ENCODE measurements around the gene HP.

The HP gene

GRCh38 chr16:72025404-72026114 lies 28.7 kb upstream of the HP start:
- Histone ChIP-seq H3K27me3 (ENCODE audit: insufficient read depth, poor library complexity, severe bottlenecking) (no peaks in the 10 kb centered on the region), H3K27ac (replicated peaks) (no peak overlapping the region), H3K4me3 (replicated peaks; ENCODE audit: insufficient read depth, low read length) (no peak overlapping the region)
- no peak for DNase-seq (ENCODE audit: low read depth in 1 of 2, low spot score in 1 of 2)
- TF ChIP-seq SPI1 (IDR thresholded peaks at IDR 0.05; ENCODE audit: borderline replicate concordance, low read depth) (no peak), REST (IDR thresholded peaks at IDR 0.05; ENCODE audit: insufficient replicate concordance, low read depth) (no peak), POLR2AphosphoS5 (IDR thresholded peaks at IDR 0.05; ENCODE audit: low read depth) (no peak), GABPA (IDR thresholded peaks at IDR 0.05; ENCODE audit: low read depth) (no peak)
- TF ChIP-seq, protein P1, sequence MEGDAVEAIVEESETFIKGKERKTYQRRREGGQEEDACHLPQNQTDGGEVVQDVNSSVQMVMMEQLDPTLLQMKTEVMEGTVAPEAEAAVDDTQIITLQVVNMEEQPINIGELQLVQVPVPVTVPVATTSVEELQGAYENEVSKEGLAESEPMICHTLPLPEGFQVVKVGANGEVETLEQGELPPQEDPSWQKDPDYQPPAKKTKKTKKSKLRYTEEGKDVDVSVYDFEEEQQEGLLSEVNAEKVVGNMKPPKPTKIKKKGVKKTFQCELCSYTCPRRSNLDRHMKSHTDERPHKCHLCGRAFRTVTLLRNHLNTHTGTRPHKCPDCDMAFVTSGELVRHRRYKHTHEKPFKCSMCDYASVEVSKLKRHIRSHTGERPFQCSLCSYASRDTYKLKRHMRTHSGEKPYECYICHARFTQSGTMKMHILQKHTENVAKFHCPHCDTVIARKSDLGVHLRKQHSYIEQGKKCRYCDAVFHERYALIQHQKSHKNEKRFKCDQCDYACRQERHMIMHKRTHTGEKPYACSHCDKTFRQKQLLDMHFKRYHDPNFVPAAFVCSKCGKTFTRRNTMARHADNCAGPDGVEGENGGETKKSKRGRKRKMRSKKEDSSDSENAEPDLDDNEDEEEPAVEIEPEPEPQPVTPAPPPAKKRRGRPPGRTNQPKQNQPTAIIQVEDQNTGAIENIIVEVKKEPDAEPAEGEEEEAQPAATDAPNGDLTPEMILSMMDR (IDR thresholded peaks at IDR 0.05; ENCODE audit: insufficient read depth, low read length): no peak

DNA sequence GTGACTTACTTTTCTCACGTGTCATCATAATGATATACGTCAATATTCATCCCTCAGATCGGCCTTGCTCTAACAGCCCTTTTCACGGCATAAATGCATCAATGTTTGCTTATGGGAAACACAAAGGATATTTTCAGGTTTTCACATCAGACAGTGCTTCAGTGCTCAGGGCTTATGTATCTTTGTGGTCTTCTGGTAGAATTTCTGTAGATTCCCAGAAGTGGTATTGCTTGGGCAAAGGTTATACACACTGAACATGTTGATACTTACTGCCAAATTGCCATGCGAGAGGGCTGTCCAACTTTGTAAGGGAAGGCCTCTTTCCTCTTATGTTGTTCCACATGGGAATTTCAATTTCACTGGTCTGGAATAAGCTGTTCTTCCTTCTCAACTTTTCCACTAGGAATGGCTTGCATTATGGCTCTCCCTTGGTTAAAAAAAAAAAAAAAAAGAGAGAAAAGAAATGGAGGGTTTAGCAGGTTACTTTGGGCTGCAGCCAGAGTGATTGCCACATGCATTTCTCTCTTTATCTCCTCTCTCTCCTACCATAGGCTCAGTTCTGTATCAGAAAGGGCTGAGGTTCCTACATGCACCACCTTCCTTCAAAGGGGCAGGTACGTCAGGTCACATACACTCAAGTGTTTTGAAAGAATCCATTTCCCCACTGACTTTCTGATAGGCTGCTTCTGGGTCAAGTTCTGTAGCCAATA lies 26.5 kb upstream of the HP start:
- Histone ChIP-seq H3K27ac (replicated peaks) (no peak overlapping the region), H3K27me3 (ENCODE audit: insufficient read depth, poor library complexity, severe bottlenecking) (no peaks in the 10 kb centered on the region), H3K4me3 (replicated peaks; ENCODE audit: insufficient read depth, low read length) (no peak overlapping the region)
- no peak for DNase-seq (ENCODE audit: low read depth in 1 of 2, low spot score in 1 of 2)
- TF ChIP-seq GABPA (IDR thresholded peaks at IDR 0.05; ENCODE audit: low read depth) (no peak), SPI1 (IDR thresholded peaks at IDR 0.05; ENCODE audit: borderline replicate concordance, low read depth) (no peak), REST (IDR thresholded peaks at IDR 0.05; ENCODE audit: insufficient replicate concordance, low read depth) (no peak), POLR2AphosphoS5 (IDR thresholded peaks at IDR 0.05; ENCODE audit: low read depth) (no peak)
- TF ChIP-seq, protein P1 (IDR thresholded peaks at IDR 0.05; ENCODE audit: insufficient read depth, low read length): no peak

- peak in 1 of 2 experiments; percentile 32 for DNase-seq (ENCODE audit: low read depth in 1 of 2, low spot score in 1 of 2)
- Histone ChIP-seq H3K27me3 (ENCODE audit: insufficient read depth, poor library complexity, severe bottlenecking) (no peaks in the 10 kb centered on the region), H3K4me3 (replicated peaks; ENCODE audit: insufficient read depth, low read length) (no peak overlapping the region), H3K27ac (replicated peaks) (no peak overlapping the region)
- TF ChIP-seq SPI1 (IDR thresholded peaks at IDR 0.05; ENCODE audit: borderline replicate concordance, low read depth) (no peak), POLR2AphosphoS5 (IDR thresholded peaks at IDR 0.05; ENCODE audit: low read depth) (no peak), REST (IDR thresholded peaks at IDR 0.05; ENCODE audit: insufficient replicate concordance, low read depth) (no peak), GABPA (IDR thresholded peaks at IDR 0.05; ENCODE audit: low read depth) (no peak)
- TF ChIP-seq, protein P1 (IDR thresholded peaks at IDR 0.05; ENCODE audit: insufficient read depth, low read length): no peak
Measured at GRCh38 chr16:72029567-72030271, 24.6 kb upstream of the HP start.

All from HL-60 (cell line).